ENCODE results near the gene NUDT8.
A peak's percentile ranks its signal among the peaks of the same experiment; 100 is the strongest.
"Not testable (repeated sequence)": the region's sequence is repeated elsewhere in the genome, so short reads cannot be mapped to it uniquely, and the experiment has no call there.

DNA sequence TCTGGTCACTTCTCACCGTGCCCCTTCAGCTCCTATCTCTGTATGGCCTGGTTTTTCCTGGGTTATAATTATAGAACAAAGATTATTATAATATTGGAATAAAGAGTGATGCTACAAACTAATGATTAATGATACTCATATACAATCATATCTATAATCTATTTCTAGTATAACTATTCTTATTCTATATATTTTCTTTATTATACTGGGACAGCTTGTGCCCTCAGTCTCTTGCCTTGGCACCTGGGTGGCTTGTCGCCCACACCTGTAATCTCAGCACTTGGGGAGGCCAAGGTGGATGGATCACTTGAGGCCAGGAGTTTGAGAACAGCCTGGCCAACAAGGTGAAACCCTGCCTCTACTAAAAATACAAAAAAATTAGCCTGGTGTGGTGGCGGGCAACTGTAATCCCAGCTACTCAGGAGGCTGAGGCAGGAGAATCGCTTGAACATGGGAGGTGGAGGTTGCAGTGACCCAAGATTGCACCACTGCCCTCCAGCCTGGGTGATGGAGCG lies 30.0 kb upstream of the NUDT8 start:
- not testable (repeated sequence) for TF ChIP-seq POLR2A (IDR thresholded peaks at IDR 0.05)
- TF ChIP-seq, protein P1, sequence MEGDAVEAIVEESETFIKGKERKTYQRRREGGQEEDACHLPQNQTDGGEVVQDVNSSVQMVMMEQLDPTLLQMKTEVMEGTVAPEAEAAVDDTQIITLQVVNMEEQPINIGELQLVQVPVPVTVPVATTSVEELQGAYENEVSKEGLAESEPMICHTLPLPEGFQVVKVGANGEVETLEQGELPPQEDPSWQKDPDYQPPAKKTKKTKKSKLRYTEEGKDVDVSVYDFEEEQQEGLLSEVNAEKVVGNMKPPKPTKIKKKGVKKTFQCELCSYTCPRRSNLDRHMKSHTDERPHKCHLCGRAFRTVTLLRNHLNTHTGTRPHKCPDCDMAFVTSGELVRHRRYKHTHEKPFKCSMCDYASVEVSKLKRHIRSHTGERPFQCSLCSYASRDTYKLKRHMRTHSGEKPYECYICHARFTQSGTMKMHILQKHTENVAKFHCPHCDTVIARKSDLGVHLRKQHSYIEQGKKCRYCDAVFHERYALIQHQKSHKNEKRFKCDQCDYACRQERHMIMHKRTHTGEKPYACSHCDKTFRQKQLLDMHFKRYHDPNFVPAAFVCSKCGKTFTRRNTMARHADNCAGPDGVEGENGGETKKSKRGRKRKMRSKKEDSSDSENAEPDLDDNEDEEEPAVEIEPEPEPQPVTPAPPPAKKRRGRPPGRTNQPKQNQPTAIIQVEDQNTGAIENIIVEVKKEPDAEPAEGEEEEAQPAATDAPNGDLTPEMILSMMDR (IDR thresholded peaks at IDR 0.05), result peak in 1 of 7 experiments; percentile 10
